Measurements from ENCODE around the gene RPL13. TPM values are rescaled to one million over a fixed set of nuclear protein-coding genes. Genes with fewer than 3 reads are reported as not detected.

Gene RPL13
- total RNA-seq, 2 experiments from 2014 or later: 4,971 to 5,051 TPM

DNA sequence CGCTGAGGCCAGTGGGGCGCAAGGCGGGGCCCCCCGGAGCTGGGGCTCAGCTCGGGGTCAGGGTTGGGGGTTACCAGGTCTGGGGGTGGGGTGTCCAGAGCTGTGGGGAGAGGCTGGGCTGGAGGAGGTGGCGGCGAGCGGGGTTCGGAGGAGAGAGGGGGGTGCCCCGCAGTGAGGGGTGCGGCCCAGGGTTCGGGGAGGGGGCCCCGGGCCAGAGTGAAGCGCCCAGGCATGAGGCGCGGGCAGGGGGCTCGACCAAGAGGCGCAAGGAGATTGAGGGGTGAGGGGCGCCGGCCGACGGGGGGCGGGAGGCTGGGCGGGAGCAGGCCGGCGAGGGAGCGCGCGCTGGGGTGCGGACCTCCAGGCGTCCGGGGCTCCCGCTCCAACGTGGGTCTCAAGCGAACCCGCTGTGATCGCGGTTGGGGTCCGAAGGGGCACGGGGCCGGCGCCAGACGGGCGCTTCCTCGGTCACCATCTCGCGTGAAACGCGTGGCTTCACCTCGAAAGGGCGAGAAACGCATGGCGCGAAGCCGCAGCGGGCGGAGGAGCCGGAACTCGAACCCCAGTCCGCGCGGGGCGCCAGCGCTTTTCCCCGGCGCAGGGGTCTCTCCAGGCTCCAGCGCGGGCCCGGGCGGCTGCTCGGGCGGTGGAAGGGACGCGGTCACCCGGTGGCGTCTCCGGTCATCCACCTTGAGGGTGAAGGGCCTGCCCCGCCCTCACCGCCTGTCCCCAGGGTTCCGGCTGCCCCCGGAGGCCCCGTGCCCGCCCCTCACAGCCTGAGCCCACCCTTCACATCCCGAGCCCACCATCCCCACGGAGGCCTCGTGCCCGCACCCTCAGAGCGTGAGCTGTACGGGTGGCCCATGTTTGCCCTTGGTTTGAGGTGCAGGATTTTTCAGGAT is 15.9 kb downstream of the RPL13 start:
- Mint-ChIP-seq H3K36me3 (ENCODE audit: low read depth) (no peaks in the 10 kb centered on the region), H3K4me1 (ENCODE audit: low read depth) (peaks cover 16% of the 10 kb centered on the region), H3K4me3 (no peak overlapping the region), H3K27ac (no peak overlapping the region), H3K9me3 (no peaks in the 10 kb centered on the region), H3K27me3 (peaks cover 20% of the 10 kb centered on the region)
- peaks cover 11 to 14% of the 10 kb centered on the region in 2 experiments for H3K27me3 ChIP-seq (ENCODE audit: control insufficient read depth in 1 of 2, insufficient read depth in 2 of 2, low read length in 2 of 2)
- H3K9me3 ChIP-seq (ENCODE audit: control insufficient read depth in 1 of 2, insufficient read depth in 1 of 2, low read length in 2 of 2): peaks cover 0 to 7% of the 10 kb centered on the region in 2 experiments
- no peaks in the 10 kb centered on the region for H3K36me3 ChIP-seq (ENCODE audit: insufficient read depth, low read length)
- no peak overlapping the region for H3K4me3 ChIP-seq (ENCODE audit: low read length)
- intact Hi-C loops (cut with DNase I, micrococcal nuclease): loop anchor here in 1 of 2 experiments (10.0 kb wide), 1 partner anchor 288 kb away; no protein-coding TSS in a partner anchor
- ChIA-PET CTCF (no interaction called here), POLR2A (interaction anchor here (0.7 kb wide), 1 partner anchor 343 kb away, joined by 3 read pairs; no protein-coding TSS in a partner anchor)
- ATAC-seq (ENCODE audit: poor library complexity) (no peak), DNase-seq (peak in 1 of 14 experiments; percentile 7)
- H3K27ac ChIP-seq (ENCODE audit: low read depth in 1 of 2, low read length in 2 of 2): no peak overlapping the region
- peaks cover 34% of the 10 kb centered on the region for H3K4me1 ChIP-seq (ENCODE audit: insufficient read depth, low read length)
- TF ChIP-seq, protein P1, sequence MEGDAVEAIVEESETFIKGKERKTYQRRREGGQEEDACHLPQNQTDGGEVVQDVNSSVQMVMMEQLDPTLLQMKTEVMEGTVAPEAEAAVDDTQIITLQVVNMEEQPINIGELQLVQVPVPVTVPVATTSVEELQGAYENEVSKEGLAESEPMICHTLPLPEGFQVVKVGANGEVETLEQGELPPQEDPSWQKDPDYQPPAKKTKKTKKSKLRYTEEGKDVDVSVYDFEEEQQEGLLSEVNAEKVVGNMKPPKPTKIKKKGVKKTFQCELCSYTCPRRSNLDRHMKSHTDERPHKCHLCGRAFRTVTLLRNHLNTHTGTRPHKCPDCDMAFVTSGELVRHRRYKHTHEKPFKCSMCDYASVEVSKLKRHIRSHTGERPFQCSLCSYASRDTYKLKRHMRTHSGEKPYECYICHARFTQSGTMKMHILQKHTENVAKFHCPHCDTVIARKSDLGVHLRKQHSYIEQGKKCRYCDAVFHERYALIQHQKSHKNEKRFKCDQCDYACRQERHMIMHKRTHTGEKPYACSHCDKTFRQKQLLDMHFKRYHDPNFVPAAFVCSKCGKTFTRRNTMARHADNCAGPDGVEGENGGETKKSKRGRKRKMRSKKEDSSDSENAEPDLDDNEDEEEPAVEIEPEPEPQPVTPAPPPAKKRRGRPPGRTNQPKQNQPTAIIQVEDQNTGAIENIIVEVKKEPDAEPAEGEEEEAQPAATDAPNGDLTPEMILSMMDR (IDR thresholded peaks at IDR 0.05): no peak

- Histone ChIP-seq H3K4me3 (ENCODE audit: low read length) (no peak overlapping the region), H3K9me3 (ENCODE audit: control insufficient read depth in 1 of 2, insufficient read depth in 1 of 2, low read length in 2 of 2) (peaks cover 0 to 7% of the 10 kb centered on the region in 2 experiments), H3K27me3 (ENCODE audit: control insufficient read depth in 1 of 2, insufficient read depth in 2 of 2, low read length in 2 of 2) (peaks cover 11 to 14% of the 10 kb centered on the region in 2 experiments), H3K4me1 (ENCODE audit: insufficient read depth, low read length) (peaks cover 28% of the 10 kb centered on the region), H3K27ac (ENCODE audit: low read depth in 1 of 2, low read length in 2 of 2) (no peak overlapping the region), H3K36me3 (ENCODE audit: insufficient read depth, low read length) (no peaks in the 10 kb centered on the region)
- DNase-seq (no peak), ATAC-seq (ENCODE audit: poor library complexity) (no peak)
- no peak overlapping the region for H3K4me3 Mint-ChIP-seq
- TF ChIP-seq, protein P1 (IDR thresholded peaks at IDR 0.05): no peak
- H3K27ac Mint-ChIP-seq: no peak overlapping the region
- intact Hi-C loops (cut with DNase I, micrococcal nuclease): loop anchor here in 1 of 2 experiments (10.0 kb wide), 1 partner anchor 288 kb away; no protein-coding TSS in a partner anchor
- H3K9me3 Mint-ChIP-seq: no peaks in the 10 kb centered on the region
- POLR2A ChIA-PET: no interaction called here
- CTCF ChIA-PET: no interaction called here
- H3K4me1 Mint-ChIP-seq (ENCODE audit: low read depth): peaks cover 10% of the 10 kb centered on the region
- peaks cover 20% of the 10 kb centered on the region for H3K27me3 Mint-ChIP-seq
- H3K36me3 Mint-ChIP-seq (ENCODE audit: low read depth): no peaks in the 10 kb centered on the region
Observed at GRCh38 chr16:89577055-89577759, 16.7 kb downstream of the RPL13 start.

- no peak overlapping the region for H3K4me3 Mint-ChIP-seq
- Histone ChIP-seq H3K27me3 (ENCODE audit: control insufficient read depth in 1 of 2, insufficient read depth in 2 of 2, low read length in 2 of 2) (peaks cover 7 to 10% of the 10 kb centered on the region in 2 experiments), H3K4me1 (ENCODE audit: insufficient read depth, low read length) (peaks cover 16% of the 10 kb centered on the region), H3K4me3 (ENCODE audit: low read length) (no peak overlapping the region), H3K9me3 (ENCODE audit: control insufficient read depth in 1 of 2, insufficient read depth in 1 of 2, low read length in 2 of 2) (peaks cover 0 to 2% of the 10 kb centered on the region in 2 experiments), H3K27ac (ENCODE audit: low read depth in 1 of 2, low read length in 2 of 2) (no peak overlapping the region), H3K36me3 (ENCODE audit: insufficient read depth, low read length) (no peaks in the 10 kb centered on the region)
- H3K36me3 Mint-ChIP-seq (ENCODE audit: low read depth): no peaks in the 10 kb centered on the region
- TF ChIP-seq, protein P1 (IDR thresholded peaks at IDR 0.05): no peak
- ATAC-seq (ENCODE audit: poor library complexity) (no peak), DNase-seq (no peak)
- H3K27me3 Mint-ChIP-seq: peaks cover 4% of the 10 kb centered on the region
- intact Hi-C loops (cut with DNase I, micrococcal nuclease): loop anchor here in 1 of 2 experiments (10.0 kb wide), 1 partner anchor 285 kb away; no protein-coding TSS in a partner anchor
- no peaks in the 10 kb centered on the region for H3K9me3 Mint-ChIP-seq
- ChIA-PET CTCF (no interaction called here), POLR2A (no interaction called here)
- H3K27ac Mint-ChIP-seq: no peak overlapping the region
- no peaks in the 10 kb centered on the region for H3K4me1 Mint-ChIP-seq (ENCODE audit: low read depth)
Observed at GRCh38 chr16:89579351-89579750, 18.9 kb downstream of the RPL13 start.
